Head of caudate nucleus (tissue), 42 donors: Measurements from ENCODE around the gene USE1.

Experiments used
- DNase-seq, 42 donors: peaks; one replicate each; pipeline versions ENCODE4 v3.0.0 to v3.0.0-alpha.2; 2020 to 2021; ENCODE audit warnings: mixed read lengths in 7 of 42
- intact Hi-C: fragments of 100-400 bp; cut with DNase I; formaldehyde crosslinking; loops from one replicate; pipeline ENCODE4 v1.15.0; 2022

The USE1 gene

GRCh38 chr19:17229890-17230289 is 14.7 kb downstream of the USE1 start:
- no peak for DNase-seq
- intact Hi-C loops = loop anchor here (5.0 to 10.0 kb wide), 2 partner anchors 37 to 165 kb away; partner anchors contain the start of gene BABAM1

GRCh38 chr19:17232258-17232657 is 17.1 kb downstream of the USE1 start:
- DNase-seq = no peak
- intact Hi-C loops = loop anchor here (10.0 kb wide), 1 partner anchor 167 kb away; no protein-coding TSS in a partner anchor

- intact Hi-C loops = loop anchor here (10.0 kb wide), 1 partner anchor 170 kb away; no protein-coding TSS in a partner anchor
- DNase-seq = peak in 36 of 42 donors; percentile 23 to 80 (median 56)
Measured at GRCh38 chr19:17234911-17235299, 19.7 kb downstream of the USE1 start.

- DNase-seq = peak in 41 of 42 donors; percentile 62 to 93 (median 82)
- intact Hi-C loops = loop anchor here (10.0 kb wide), 1 partner anchor 171 kb away; no protein-coding TSS in a partner anchor
Measured at GRCh38 chr19:17235300-17235970, 20.3 kb downstream of the USE1 start.

DNA sequence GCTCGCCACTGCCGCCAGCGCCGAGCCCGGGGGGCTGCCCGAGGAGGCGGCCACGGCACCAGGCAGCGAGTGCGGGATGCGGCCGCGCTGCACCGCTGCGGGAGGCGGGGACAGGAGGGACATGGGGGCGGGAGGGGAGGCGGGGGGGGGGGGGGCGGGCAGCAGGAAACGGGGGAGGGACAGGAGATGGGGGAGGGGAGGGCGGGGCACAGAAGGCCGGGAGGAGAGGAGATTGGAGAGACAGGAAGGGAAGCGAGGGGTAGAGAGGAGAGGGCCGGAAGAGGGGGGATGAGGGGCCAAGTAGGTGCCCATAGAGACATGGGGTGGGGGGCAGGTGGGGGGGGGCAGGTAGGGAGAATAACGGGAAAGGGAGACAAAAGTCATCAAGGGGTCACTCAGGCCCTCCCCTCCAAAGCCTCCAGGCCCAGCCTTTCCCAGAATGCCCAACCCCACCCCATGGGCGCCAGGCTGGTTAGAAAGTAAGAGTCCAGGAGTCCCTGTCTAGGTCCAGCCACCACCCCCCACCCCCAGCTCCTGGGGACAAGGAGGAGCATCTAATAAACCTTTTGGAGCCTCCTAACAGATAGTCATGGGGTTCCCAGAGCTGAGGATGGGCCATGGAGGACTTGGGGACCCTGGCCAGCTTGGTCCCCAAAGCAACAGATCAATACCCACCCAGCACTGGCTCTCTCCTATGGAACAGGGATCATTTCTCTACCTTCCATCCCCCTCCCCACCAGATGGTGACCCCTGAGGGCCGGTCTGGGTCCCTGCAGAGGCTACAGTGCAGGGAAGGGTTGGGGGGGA is 21.0 kb downstream of the USE1 start:
- intact Hi-C loops = loop anchor here (10.0 kb wide), 1 partner anchor 171 kb away; no protein-coding TSS in a partner anchor
- DNase-seq = peak in 1 of 42 donors; percentile 20

DNA sequence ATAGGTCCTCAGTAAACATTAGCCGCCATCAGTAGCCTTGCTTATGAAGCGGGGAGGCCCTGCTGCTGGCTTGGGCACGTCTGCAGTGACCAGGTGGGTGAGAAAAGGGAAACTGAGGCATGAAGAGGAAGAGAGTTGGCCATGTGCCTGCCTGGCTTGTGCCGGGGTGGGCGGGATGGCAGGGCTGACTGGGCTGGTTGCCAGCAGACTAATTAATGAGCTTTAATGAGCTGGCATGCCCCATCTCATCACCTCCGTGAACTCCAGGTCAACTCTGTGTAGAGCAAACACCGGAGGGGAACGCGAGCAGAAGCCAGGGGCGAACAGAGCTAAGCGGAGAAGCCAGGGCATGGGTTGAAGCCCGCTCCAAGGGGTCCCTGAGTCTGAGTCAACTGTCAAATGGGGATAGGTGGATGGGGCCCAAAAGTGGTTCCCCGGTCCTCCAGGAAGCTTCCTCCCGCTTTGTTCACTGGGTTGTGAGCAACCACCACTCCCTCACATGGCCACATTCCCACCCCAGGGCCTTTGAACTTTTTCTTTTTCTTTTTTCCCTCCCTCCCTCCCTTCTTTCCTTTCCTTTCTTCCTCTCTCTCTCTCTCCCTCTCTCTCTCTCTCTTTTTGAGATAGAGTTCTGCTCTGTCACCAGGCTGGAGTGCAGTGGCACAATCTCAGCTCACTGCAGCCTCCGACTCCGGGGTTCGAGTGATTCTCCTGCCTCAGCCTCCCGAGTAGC is 21.8 kb downstream of the USE1 start:
- intact Hi-C loops = loop anchor here (10.0 kb wide), 1 partner anchor 172 kb away; no protein-coding TSS in a partner anchor
- DNase-seq = no peak

DNA sequence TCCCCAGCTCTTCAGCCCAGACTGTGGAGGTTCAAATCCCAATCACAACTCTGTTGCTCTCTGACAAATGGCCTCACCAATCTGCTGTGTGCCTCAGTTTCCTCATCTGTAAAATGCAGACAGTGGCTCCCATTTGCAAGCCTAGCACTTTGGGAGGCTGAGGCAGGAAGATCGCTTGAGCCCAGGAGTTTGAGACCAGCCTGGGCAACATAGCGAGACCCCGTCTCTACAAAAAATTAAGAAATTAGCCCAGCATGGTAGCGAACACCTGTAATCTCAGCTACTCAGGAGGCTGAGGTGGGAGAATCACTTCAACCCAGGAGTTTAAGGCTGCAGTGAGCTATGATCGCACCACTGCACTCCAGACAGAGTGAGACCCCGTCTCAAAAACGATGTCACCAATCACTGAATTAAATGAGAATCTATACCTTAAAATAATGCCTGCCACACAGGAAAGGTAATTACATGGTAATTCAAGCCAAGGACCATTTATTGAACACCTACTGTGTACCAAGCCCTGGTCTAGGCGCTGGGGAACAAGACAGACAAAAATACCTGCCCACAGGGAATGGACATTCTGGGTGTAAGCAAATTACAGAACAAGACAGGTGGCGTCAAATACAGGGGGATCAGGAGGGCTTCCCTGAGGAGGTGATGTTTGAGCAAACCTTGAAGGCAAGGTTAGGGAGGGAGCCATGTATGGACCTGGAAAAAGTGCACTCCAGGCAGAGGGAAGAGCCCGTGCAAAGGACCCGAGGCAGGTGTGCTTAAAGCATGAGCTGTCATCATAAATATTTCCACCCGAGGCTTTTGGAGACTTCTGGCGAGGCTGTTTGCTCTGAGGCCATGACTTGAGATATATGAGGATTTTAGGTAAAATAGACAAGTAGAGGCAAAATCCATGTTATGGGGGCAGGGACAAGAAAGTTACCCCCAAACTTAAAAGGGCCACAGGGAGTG is 22.9 kb downstream of the USE1 start:
- no peak for DNase-seq
- intact Hi-C loops = loop anchor here (10.0 kb wide), 1 partner anchor 173 kb away; no protein-coding TSS in a partner anchor

DNA sequence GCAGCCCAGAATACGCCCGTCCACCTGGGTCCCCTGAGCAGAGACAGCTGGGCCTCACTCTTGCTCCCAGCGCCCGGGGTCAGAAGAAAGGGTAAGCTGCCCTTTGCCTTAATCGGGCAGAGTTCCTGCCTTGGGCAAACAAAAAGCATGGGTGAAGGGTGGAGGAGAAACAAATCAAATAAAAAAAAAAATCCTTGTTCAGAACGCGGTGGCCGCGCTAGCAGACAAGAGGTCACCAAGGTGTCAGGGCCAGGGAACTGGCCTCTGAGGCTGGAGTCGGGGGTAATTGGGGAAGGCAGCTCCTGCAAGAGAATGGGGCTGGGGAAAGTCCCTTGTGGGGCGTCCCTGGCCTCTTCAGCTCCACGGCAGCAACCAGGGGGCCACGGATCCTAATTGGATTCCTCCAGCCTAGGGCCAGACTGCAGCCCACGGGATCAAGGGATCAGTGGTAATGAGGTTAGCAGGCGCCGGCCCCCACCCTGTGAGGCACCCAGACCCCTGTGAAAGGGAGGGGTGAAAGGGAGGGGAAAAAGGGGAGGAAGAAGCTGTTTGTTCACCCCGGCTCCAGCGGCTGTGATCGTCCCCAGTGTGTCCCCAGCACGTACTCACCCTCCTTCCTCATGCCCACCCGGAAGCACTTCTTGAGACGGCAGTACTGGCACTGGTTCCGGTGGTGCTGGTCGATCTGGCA is 25.1 kb downstream of the USE1 start:
- DNase-seq = no peak
- intact Hi-C loops = no loop called here

DNA sequence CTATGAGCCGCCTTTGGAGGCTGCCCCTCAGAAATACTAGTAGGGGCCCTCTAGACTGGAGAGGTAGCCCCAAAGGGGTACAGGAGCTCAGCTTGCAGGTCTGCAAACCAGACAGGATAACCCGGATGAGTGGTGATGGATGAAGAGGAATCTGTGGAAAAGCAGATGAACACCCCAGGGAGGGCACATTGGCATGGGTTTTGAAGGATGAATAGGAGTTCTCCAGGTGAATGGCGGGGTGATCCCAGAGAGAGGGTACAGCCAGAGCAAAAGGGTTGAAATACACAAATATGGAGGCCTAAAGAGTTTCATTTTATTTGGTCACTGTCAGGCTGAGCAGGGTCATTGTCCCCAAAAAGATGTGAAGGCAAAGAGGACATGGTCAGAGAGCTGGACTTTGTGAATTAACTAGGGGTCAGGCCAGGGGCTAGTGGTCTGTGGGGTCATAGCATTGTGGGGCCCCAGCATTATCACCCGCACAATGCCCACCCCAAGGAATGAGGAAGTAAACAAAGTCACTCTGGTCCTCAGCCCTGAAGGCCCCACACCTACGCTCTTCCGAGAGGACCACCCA is 25.8 kb downstream of the USE1 start:
- no peak for DNase-seq
- intact Hi-C loops = no loop called here

DNA sequence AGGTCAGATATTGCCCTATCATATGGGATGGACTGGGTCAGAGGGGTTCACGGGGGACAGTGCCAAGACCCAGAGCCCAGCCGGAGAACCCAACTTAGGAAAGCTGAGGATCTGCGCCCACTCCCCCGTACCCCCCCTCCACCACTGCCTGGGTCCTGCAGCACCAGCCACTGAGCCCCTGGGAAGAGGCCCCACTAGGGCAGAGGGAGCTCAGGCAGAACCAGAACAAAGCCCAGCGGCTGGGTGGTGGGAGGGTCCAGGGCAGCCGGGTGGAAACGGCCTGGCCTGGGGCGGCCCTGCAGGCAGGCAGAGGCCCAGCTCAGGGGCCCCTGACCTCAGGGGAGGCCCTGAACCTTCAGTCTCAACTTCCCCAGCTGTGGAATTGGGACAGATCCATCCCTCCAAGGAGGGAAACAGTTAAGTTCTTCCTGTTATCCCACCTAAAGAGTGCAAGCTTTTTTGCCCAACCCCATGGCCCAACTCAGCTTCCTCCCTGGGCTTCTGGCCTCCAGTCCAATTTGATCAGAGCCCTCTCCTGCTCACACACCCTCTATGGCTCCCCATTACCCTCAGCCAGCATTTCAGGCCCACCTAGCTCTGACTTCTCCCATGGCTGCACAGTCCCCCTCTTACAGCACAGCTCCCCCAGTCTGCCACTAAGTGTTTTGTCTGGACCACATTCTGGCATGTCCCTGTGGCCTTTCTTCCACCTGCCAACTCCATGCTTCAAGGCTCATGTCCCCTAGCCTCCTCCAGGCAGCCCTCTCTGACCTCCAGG is 27.5 kb downstream of the USE1 start:
- intact Hi-C loops = no loop called here
- DNase-seq = no peak

DNA sequence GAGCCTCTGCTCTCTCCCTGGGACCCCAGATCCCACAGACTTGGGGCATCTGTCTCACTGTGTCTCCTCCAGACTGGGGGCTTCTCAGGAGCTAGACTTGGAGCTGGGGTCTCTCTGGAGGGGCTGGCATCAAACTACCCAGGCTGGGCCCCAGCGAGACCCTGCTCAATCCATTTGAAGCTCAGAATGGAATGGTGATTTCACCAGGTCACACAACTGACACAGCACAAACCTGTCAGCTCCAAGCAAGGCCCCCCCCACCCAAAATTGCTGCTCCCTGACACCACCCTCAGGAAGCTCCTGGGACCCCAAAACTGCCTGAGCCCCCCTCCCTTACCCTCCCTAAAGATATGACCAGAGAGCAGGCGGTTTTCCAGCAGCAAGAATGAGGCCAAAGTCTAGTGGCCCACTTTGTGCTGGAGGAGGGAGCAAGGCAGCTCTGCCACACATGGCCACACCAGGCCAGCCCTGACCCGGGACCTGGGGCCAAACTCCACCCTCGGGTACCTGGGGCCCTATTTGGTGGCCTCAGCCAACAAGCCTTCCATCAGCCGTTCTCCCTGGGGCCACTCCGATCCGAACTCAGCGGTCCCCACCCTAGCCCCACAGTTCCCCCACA is 28.2 kb downstream of the USE1 start:
- intact Hi-C loops = no loop called here
- no peak for DNase-seq

DNA sequence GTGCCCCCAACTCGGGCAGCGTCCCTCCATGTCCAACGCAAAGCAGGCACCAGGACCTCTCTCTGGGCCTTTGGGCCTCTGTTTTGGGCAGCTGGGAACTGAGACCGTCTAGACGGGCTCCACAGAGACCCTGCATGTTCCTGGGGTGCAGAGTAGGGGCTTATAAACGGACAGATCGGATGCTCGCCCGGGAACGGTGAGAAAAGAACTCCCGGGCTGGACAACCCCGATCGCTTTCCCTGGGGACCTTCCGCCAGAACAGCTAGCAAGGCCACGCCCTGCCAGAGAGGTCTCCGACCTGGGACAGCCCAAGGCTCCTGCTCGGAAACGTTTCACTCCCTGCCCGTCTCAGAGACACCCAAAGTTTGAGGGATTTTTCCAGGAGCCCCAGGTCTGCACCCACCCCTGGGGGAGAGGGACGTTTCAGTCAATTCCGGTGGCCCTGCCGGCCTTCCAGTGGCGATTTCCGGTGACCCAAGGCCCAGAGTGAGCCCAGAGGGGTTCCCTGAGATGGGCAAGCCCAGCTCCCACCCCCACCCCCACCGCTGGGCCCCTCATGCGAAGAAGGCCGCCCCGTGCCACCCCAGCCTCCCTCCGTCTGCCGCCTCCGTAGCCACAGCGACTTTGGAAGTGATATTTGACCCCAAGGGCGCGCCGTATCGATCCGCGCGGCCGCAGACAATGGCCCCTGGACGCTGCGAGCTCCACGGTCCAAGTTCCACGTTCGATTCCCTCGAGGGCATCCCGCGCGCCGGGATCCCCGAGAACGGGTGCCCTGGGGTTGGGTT is 28.9 kb downstream of the USE1 start:
- intact Hi-C loops = no loop called here
- peak in 4 of 42 donors; percentile 43 to 47 (median 44) for DNase-seq

- DNase-seq = peak in 6 of 42 donors; percentile 31 to 56 (median 52)
- intact Hi-C loops = no loop called here
Measured at GRCh38 chr19:17244618-17245534, 29.7 kb downstream of the USE1 start.

DNA sequence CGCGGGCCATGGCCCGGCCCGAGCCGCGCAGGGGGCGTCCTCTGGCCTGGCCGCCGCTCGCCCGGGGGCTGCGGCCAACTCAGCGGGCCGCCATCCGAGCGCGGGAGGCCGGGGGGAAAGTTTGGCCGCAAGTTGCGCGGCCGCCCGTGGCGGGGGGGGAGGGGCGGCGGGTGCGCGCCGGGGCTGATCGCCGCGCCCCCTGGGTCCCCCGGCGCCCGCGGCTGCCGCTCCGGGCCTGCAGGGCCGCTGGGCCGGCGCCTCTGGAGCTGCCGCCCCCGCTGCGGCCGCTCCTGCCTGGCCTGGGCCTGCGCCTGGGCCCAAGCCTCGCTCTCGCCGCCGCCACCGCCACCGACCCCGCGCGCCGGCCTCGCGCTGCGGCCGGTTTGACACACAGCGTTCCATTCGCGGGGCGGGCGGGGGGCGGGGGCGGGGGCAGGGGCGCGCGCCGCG is 30.4 kb downstream of the USE1 start, which contains the start of gene NR2F6:
Gene NR2F6 (minus strand): TSS at position 385 of the 450 bp plus-strand sequence. CDS start 699 bp downstream, outside the sequence.
- intact Hi-C loops = no loop called here
- DNase-seq = peak in 1 of 42 donors; percentile 45
